Vagina (tissue), 2 donors: ENCODE results near the gene MED8. TPM values are rescaled to one million over a fixed set of nuclear protein-coding genes. Genes with fewer than 3 reads are reported as not detected.

Experiments used
- DNase-seq, 2 donors: peaks; one replicate each; pipeline ENCODE4 v3.0.0-alpha.2; 2017; ENCODE audit errors: extremely low spot score in 2 of 2
- H3K27ac ChIP-seq: fragments of 200-600 bp; sonication (generic); one replicate; pipeline ENCODE4 v1.5.1; 2019
- H3K27me3 ChIP-seq: fragments of 200-600 bp; sonication (generic); one replicate; pipeline ENCODE4 v1.5.1; 2019
- H3K36me3 ChIP-seq, 2 donors: fragments of 200-600 bp; sonication (generic); one replicate each; pipeline ENCODE4 v1.5.1; 2017 to 2019
- H3K4me1 ChIP-seq: fragments of 200-600 bp; sonication (generic); one replicate; pipeline ENCODE4 v1.5.1; 2019
- H3K4me3 ChIP-seq, 2 donors: fragments of 200-600 bp; sonication (generic); 1 replicate in 1 of 2; 2 replicates in 1 of 2; pipeline ENCODE4 v1.5.1; 2016 to 2019
- H3K9me3 ChIP-seq: fragments of 200-600 bp; sonication (generic); one replicate; pipeline ENCODE4 v1.5.1; 2019
- POLR2A ChIP-seq, 2 donors: fragments of 450-650 bp; IDR thresholded peaks; one replicate each; pipeline ENCODE4 v1.6.1; 2017; ENCODE audit warnings: antibody characterized with exemption in 2 of 2, mild to moderate bottlenecking in 2 of 2, moderate library complexity in 2 of 2
- POLR2AphosphoS5 ChIP-seq, 2 donors: sonication (generic); formaldehyde crosslinking; IDR thresholded peaks; one replicate each; pipeline ENCODE4 v1.9.0; 2017; ENCODE audit warnings: antibody characterized with exemption in 2 of 2, mild to moderate bottlenecking in 2 of 2, low read depth in 1 of 2; ENCODE audit not compliant: insufficient read depth in 1 of 2
- intact Hi-C: fragments of 100-400 bp; cut with DNase I; formaldehyde crosslinking; loops from one replicate; pipeline ENCODE4 v1.15.1; 2023
- total RNA-seq: library from RNA; depleted of rRNA; stranded (reverse); fragments of >200 nt; gene quantifications from one replicate; pipeline ENCODE4 v1.2.3, GENCODE V29; 2016
- TF ChIP-seq, protein P1 (sequence below), 3 experiments: fragments of 450-650 bp in 2 of 3; fragments of 200-600 bp in 1 of 3; sonication (generic) in 1 of 3; IDR thresholded peaks; one replicate each; pipeline ENCODE4 v1.5.1; 2017 to 2019; ENCODE audit warnings: antibody characterized with exemption in 3 of 3, mild to moderate bottlenecking in 2 of 3, moderate library complexity in 2 of 3

Gene MED8
- total RNA-seq, 1 donor from 2014 or later: 33.6 TPM

GRCh38 chr1:43422995-43423671 is 33.5 kb upstream of the MED8 start:
- H3K27me3 ChIP-seq: no peaks in the 10 kb centered on the region
- H3K27ac ChIP-seq: no peak overlapping the region
- no peak overlapping the region for H3K4me3 ChIP-seq
- H3K4me1 ChIP-seq: no peaks in the 10 kb centered on the region
- TF ChIP-seq, protein P1, sequence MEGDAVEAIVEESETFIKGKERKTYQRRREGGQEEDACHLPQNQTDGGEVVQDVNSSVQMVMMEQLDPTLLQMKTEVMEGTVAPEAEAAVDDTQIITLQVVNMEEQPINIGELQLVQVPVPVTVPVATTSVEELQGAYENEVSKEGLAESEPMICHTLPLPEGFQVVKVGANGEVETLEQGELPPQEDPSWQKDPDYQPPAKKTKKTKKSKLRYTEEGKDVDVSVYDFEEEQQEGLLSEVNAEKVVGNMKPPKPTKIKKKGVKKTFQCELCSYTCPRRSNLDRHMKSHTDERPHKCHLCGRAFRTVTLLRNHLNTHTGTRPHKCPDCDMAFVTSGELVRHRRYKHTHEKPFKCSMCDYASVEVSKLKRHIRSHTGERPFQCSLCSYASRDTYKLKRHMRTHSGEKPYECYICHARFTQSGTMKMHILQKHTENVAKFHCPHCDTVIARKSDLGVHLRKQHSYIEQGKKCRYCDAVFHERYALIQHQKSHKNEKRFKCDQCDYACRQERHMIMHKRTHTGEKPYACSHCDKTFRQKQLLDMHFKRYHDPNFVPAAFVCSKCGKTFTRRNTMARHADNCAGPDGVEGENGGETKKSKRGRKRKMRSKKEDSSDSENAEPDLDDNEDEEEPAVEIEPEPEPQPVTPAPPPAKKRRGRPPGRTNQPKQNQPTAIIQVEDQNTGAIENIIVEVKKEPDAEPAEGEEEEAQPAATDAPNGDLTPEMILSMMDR (IDR thresholded peaks at IDR 0.05): no peak
- TF ChIP-seq POLR2A (IDR thresholded peaks at IDR 0.05): no peak
- TF ChIP-seq POLR2AphosphoS5 (IDR thresholded peaks at IDR 0.05; ENCODE audit: insufficient read depth in 1 of 2, low read depth in 1 of 2): no peak
- intact Hi-C loops: no loop called here
- H3K9me3 ChIP-seq: no peaks in the 10 kb centered on the region
- no peak for DNase-seq
- peaks cover 0 to 91% of the 10 kb centered on the region in 2 donors for H3K36me3 ChIP-seq

DNA sequence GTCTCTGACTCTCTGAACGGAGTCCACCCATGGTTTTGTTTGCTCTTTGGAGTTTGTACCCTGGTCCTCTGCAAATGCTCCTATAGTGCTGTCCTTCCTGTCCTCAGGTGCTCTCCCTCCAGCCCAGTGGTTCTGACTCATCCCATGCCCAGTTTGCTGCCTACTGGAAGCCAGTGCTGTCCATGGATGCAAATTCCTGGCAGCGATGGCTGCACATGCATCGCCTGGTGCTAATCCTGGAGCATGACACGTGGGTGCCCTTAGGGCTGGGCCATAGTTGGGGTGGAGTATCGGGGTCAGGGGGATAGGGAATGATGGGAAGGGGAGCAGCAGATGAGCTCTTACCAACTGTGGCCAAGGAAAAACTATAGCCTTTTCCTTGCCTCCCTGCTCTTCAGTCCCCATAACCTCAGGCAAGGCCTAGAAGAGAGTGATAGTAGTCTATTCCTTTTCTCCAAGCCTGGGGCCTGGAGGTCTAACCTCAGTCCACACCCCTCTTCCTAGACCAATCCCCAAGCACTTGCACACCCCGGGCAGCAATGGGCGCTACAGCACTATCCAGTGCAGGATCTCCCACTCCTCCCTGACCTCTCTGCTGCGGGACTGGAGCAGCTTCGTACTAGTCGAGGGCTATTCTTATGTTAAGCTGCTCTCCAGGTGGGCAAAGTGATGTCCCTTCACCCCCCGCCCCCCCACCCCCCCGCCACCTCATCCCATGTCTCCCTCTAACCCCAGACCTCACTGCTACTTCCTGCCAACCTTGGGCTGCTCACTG is 32.6 kb upstream of the MED8 start:
- H3K4me3 ChIP-seq: no peak overlapping the region
- H3K27ac ChIP-seq: no peak overlapping the region
- TF ChIP-seq, protein P1 (IDR thresholded peaks at IDR 0.05): no peak
- TF ChIP-seq POLR2AphosphoS5 (IDR thresholded peaks at IDR 0.05; ENCODE audit: insufficient read depth in 1 of 2, low read depth in 1 of 2): no peak
- H3K4me1 ChIP-seq: no peaks in the 10 kb centered on the region
- no peak for DNase-seq
- no peaks in the 10 kb centered on the region for H3K9me3 ChIP-seq
- H3K36me3 ChIP-seq: peaks cover 0 to 91% of the 10 kb centered on the region in 2 donors
- H3K27me3 ChIP-seq: no peaks in the 10 kb centered on the region
- intact Hi-C loops: no loop called here

DNA sequence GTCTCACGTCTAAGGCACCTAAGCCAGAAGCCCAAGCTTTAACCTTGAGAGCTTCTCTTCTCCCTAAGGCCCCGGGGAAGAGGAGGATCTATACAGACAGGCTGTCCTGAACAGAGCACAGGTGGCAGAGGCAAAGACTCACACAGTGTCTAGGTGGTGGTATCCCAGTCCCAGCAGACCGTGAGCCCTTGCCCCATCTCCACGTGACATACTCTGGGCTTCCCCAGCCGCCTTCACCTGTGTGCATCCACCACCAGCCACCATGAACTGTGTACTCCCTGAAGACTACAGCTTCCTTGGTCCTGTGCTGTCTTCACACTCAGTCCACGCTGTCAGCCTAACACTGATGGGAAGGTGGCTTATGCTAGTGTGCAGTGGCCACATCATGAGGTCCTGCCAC is 31.8 kb upstream of the MED8 start:
- TF ChIP-seq, protein P1 (IDR thresholded peaks at IDR 0.05): no peak
- TF ChIP-seq POLR2AphosphoS5 (IDR thresholded peaks at IDR 0.05; ENCODE audit: insufficient read depth in 1 of 2, low read depth in 1 of 2): no peak
- TF ChIP-seq POLR2A (IDR thresholded peaks at IDR 0.05): no peak
- Histone ChIP-seq H3K9me3 (no peaks in the 10 kb centered on the region), H3K4me1 (no peaks in the 10 kb centered on the region), H3K4me3 (no peak overlapping the region), H3K27ac (no peak overlapping the region), H3K36me3 (peaks cover 0 to 89% of the 10 kb centered on the region in 2 donors), H3K27me3 (no peaks in the 10 kb centered on the region)
- no peak for DNase-seq
- intact Hi-C loops: no loop called here

DNA sequence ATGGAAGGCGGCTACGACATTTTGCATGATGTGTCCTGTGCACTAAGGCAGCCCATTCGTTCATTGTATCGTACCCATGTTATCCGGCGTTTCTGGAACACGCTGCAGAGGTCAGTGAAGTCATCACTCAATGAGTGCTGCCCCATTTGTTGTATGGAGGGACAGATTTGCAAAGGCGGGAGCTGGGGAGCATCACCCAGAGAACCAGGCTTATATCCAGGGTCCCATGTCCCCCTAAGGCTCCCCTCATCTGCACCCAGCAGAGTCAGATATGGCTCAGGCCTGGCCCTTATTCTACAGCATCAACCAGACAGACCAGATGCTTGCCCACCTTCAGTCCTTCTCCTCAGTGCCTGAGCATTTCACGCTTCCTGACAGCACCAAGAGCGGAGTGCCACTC is 31.3 kb upstream of the MED8 start:
- Histone ChIP-seq H3K4me3 (no peak overlapping the region), H3K9me3 (no peaks in the 10 kb centered on the region), H3K36me3 (peaks cover 0 to 89% of the 10 kb centered on the region in 2 donors), H3K4me1 (no peaks in the 10 kb centered on the region), H3K27me3 (no peaks in the 10 kb centered on the region), H3K27ac (no peak overlapping the region)
- intact Hi-C loops: no loop called here
- DNase-seq: no peak
- TF ChIP-seq, protein P1 (IDR thresholded peaks at IDR 0.05): no peak
- TF ChIP-seq POLR2A (IDR thresholded peaks at IDR 0.05) (no peak), POLR2AphosphoS5 (IDR thresholded peaks at IDR 0.05; ENCODE audit: insufficient read depth in 1 of 2, low read depth in 1 of 2) (no peak)
